Esophagus (tissue), 2 donors: ENCODE measurements around the gene ABCA6. TPM values are rescaled to one million over a fixed set of nuclear protein-coding genes. Genes with fewer than 3 reads are reported as not detected.
"Not testable (repeated sequence)": the region's sequence is repeated elsewhere in the genome, so short reads cannot be mapped to it uniquely, and the experiment has no call there.

Experiments
- H3K27ac ChIP-seq, 2 donors: one replicate each; pipeline ENCODE4 v1.5.1; 2013; ENCODE audit warnings: low read depth in 2 of 2, mild to moderate bottlenecking in 2 of 2, inconsistent platforms in 1 of 2, low read length in 1 of 2, moderate library complexity in 1 of 2
- H3K27me3 ChIP-seq, 2 donors: one replicate each; pipeline ENCODE4 v1.6.1; 2013; ENCODE audit warnings: low read length in 2 of 2, control low read depth in 1 of 2, mild to moderate bottlenecking in 1 of 2; ENCODE audit not compliant: insufficient read depth in 2 of 2, control insufficient read depth in 1 of 2
- H3K36me3 ChIP-seq, 2 donors: one replicate each; pipeline ENCODE4 v1.6.1; 2013; ENCODE audit warnings: low read length in 1 of 2; ENCODE audit not compliant: control insufficient read depth in 2 of 2, insufficient read depth in 2 of 2
- H3K4me1 ChIP-seq, 2 donors: one replicate each; pipeline ENCODE4 v1.6.1; 2013; ENCODE audit warnings: low read length in 1 of 2; ENCODE audit not compliant: control insufficient read depth in 2 of 2, insufficient read depth in 2 of 2
- H3K4me3 ChIP-seq, 2 donors: one replicate each; pipeline ENCODE4 v1.5.1; 2013; ENCODE audit warnings: low read length in 2 of 2, mild to moderate bottlenecking in 2 of 2, low read depth in 1 of 2, moderate library complexity in 1 of 2
- H3K9me3 ChIP-seq, 2 donors: one replicate each; pipeline ENCODE4 v1.6.1; 2013; ENCODE audit warnings: mild to moderate bottlenecking in 2 of 2, low read depth in 1 of 2, low read length in 1 of 2, moderate library complexity in 1 of 2; ENCODE audit not compliant: control insufficient read depth in 2 of 2, insufficient read depth in 1 of 2
- WGBS, 2 donors: extraction: QIAGEN DNeasy Blood & Tissue Kit; methylation state at CpG; one replicate each; pipeline ENCODE4 v1.1.7; 2013; 5-methylcytosine and 5-hydroxymethylcytosine counted together
- polyA plus RNA-seq, 2 donors: library from polyadenylated mRNA; stranded (reverse); fragments of 200-250 nt; gene quantifications; one replicate each; pipeline ENCODE4 v1.2.3, GENCODE V29; 2013
- donor health status: healthy with polysubstance abuse.
- donor health status: Bipolar disorder and iron deficiency.

ABCA6 gene
- polyA plus RNA-seq, 2 donors: 2.9 to 4.1 TPM

- Histone ChIP-seq H3K27ac (no peak overlapping the region), H3K4me3 (no peak overlapping the region), H3K9me3 (peaks cover 2 to 3% of the 10 kb centered on the region in 2 donors), H3K4me1 (no peaks in the 10 kb centered on the region), H3K36me3 (peaks cover 0 to 3% of the 10 kb centered on the region in 2 donors), H3K27me3 (no peaks in the 10 kb centered on the region)
These were observed 62.8 kb downstream of the ABCA6 start for GRCh38 chr17:69078864-69079263.

GRCh38 chr17:69075823-69076222 is 65.9 kb downstream of the ABCA6 start:
- no peak overlapping the region for H3K27ac ChIP-seq
- H3K9me3 ChIP-seq: no peaks in the 10 kb centered on the region
- H3K27me3 ChIP-seq: no peaks in the 10 kb centered on the region
- no peaks in the 10 kb centered on the region for H3K36me3 ChIP-seq
- H3K4me1 ChIP-seq: no peaks in the 10 kb centered on the region
- H3K4me3 ChIP-seq: no peak overlapping the region

- H3K27me3 ChIP-seq, H3K27ac ChIP-seq, H3K36me3 ChIP-seq, H3K4me1 ChIP-seq, H3K9me3 ChIP-seq, H3K4me3 ChIP-seq: not testable (repeated sequence)
These were observed 68.3 kb downstream of the ABCA6 start for GRCh38 chr17:69073392-69073791.

- WGBS, 2 donors: 62 to 71% methylated on average over 1 of the region's 1 CpG
These were observed 68.9 kb downstream of the ABCA6 start for GRCh38 chr17:69072803-69073256.

GRCh38 chr17:69071233-69071586 is 70.5 kb downstream of the ABCA6 start:
- 78 to 84% methylated on average over 4 of the region's 4 CpGs for WGBS, 2 donors
- H3K27ac ChIP-seq, H3K4me1 ChIP-seq, H3K4me3 ChIP-seq, H3K36me3 ChIP-seq, H3K27me3 ChIP-seq, H3K9me3 ChIP-seq: not testable (repeated sequence)

More at GRCh38 chr17:69072803-69073256, 68.9 kb downstream of the ABCA6 start:
- not testable (repeated sequence) for H3K36me3 ChIP-seq, H3K4me1 ChIP-seq, H3K27ac ChIP-seq, H3K4me3 ChIP-seq, H3K9me3 ChIP-seq, H3K27me3 ChIP-seq

GRCh38 chr17:69070378-69071232 is 71.1 kb downstream of the ABCA6 start:
- H3K36me3 ChIP-seq, H3K4me1 ChIP-seq, H3K27ac ChIP-seq, H3K9me3 ChIP-seq, H3K4me3 ChIP-seq, H3K27me3 ChIP-seq: not testable (repeated sequence)
- whole genome bisulfite sequencing, 2 donors: 67 to 68% methylated on average over 12 of the region's 12 CpGs

GRCh38 chr17:69069226-69069750 is 72.4 kb downstream of the ABCA6 start:
- H3K36me3 ChIP-seq: no peaks in the 10 kb centered on the region
- no peaks in the 10 kb centered on the region for H3K9me3 ChIP-seq
- 87 to 90% methylated on average over 5 of the region's 5 CpGs for WGBS, 2 donors
- H3K27me3 ChIP-seq: no peaks in the 10 kb centered on the region
- H3K4me3 ChIP-seq: no peak overlapping the region
- no peak overlapping the region for H3K27ac ChIP-seq
- H3K4me1 ChIP-seq: no peaks in the 10 kb centered on the region

- 92 to 93% methylated on average over 4 of the region's 4 CpGs for WGBS, 2 donors
- no peaks in the 10 kb centered on the region for H3K9me3 ChIP-seq
These were observed 74.2 kb downstream of the ABCA6 start for GRCh38 chr17:69067274-69068047.

GRCh38 chr17:69066482-69066881 is 75.2 kb downstream of the ABCA6 start:
- no peaks in the 10 kb centered on the region for H3K4me1 ChIP-seq
- H3K9me3 ChIP-seq: no peaks in the 10 kb centered on the region
- H3K27ac ChIP-seq: no peak overlapping the region
- H3K27me3 ChIP-seq: no peaks in the 10 kb centered on the region
- no peaks in the 10 kb centered on the region for H3K36me3 ChIP-seq
- WGBS, 2 donors: 76 to 81% methylated on average over 7 of the region's 7 CpGs
- H3K4me3 ChIP-seq: no peak overlapping the region

More at GRCh38 chr17:69067274-69068047, 74.2 kb downstream of the ABCA6 start:
- no peaks in the 10 kb centered on the region for H3K27me3 ChIP-seq
- H3K36me3 ChIP-seq: no peaks in the 10 kb centered on the region
- H3K4me3 ChIP-seq: no peak overlapping the region
- H3K27ac ChIP-seq: no peak overlapping the region
- no peaks in the 10 kb centered on the region for H3K4me1 ChIP-seq
